Stimulated activated CD4-positive, alpha-beta T cell treated with anti-CD3 and anti-CD28 coated beads, Interleukin-12 subunit alpha, Interleukin-12 subunit beta, amount 100 ng/mL, for 48 hours (primary cell): ENCODE measurements around the gene UGDH.
"Not testable (repeated sequence)": the region's sequence is repeated elsewhere in the genome, so short reads cannot be mapped to it uniquely, and the experiment has no call there.

Experiments used
- DNase-seq, 3 donors: peaks; one replicate each; pipeline ENCODE4 v3.0.0-alpha.2; 2020; ENCODE audit warnings: low read depth in 2 of 3, low spot score in 1 of 3

The UGDH gene

DNA sequence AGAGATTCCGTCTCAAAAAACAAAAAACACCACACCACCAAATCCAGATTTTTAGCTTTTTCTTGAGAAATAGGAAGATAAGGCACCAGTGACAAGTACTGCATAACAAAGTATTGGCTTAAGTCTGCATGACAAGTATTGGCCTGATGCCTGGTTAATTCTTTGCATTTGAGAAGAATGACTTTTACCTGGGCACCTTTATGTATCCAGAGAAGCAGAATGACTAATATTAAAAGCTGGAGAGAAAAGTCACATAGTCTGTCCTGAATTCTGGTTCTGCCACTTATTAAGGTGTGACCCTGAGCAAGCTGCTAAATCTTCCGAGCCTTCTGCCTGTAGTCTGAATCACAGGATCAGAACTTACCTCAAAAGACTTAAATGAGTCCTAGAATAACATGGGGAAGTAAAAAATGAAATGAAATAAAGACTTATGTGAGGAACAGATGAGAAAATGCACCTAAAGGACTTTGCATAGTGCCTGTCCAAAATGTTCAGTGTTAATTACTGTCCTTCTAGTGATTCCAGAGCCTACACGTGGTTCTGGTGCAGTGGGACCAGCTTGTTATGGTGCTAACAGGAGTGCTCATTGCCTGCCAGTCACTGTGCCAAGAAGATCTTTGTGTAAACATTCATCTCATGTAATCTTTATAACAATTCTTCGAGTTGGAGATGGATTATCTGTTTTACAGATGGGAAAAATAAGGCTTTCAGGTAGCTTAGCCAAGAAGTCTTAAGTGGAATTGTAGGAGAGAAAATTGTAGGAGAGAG lies 31.6 kb downstream of the UGDH start:
- no peak for DNase-seq

DNA sequence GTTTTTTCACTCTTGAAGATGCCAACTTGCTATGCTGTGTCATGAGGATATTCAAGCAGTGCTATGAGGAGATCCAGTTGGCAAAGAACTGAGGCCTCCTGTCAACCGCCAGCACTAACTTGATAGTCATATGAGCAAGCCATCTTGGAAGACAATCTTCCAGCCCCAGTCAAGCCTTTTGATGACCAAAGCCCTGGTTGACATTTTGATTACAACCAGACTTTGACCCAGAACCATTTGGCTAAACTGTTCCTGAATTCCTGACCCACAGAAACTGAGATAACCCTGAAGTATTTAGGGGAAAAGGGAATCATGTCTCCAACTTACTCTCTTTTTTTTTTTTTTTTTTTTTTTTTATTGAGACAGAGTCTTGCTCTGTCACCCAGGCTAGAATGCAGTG lies 32.9 kb downstream of the UGDH start:
- no peak for DNase-seq

DNA sequence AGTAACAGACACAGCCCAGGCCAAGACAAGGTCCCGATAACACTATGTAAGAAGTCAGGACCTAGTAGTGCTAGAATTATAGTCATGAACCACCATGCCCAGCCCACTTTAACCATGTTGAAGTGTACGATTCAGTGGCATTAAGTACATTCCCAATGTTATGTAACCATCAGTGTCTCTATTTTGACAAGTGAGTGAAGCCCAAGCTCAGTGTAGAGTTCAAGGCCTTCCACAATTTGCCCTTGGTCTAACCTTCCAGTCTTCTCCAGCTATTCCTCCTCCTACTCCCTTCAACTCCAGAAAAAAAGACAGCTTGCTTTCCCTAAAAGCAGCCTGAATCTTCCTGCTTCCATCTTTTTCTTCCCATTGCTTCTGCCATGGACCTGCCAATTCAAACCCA lies 36.9 kb downstream of the UGDH start:
- DNase-seq = no peak

DNA sequence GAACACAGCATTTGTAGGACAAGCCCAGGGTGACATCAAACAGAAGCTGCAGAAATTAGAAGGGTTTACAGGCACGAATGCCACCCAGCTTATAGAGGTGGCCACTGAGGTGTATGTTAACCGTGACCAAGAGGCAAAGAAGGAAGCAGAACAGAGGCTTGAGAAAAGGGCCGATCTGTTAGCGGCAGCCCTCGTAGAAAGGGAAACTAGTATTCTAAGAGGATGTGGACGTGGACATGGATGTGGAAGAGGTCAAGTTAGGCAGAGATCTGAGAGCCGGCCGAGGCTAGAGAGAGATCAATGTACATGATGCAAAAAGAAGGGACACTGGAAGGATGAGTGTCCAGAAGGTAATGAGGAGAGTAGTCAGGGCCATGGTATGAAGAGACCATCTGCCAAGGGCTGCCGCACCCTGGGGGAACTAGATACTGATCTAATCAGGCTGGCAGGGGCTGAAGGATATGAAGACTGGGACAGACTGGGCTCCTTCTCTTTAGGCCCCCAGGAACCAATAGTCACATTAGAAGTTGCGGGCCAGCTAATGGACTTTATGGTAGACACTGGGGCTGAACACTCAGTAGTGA lies 40.9 kb downstream of the UGDH start:
- DNase-seq = no peak

DNA sequence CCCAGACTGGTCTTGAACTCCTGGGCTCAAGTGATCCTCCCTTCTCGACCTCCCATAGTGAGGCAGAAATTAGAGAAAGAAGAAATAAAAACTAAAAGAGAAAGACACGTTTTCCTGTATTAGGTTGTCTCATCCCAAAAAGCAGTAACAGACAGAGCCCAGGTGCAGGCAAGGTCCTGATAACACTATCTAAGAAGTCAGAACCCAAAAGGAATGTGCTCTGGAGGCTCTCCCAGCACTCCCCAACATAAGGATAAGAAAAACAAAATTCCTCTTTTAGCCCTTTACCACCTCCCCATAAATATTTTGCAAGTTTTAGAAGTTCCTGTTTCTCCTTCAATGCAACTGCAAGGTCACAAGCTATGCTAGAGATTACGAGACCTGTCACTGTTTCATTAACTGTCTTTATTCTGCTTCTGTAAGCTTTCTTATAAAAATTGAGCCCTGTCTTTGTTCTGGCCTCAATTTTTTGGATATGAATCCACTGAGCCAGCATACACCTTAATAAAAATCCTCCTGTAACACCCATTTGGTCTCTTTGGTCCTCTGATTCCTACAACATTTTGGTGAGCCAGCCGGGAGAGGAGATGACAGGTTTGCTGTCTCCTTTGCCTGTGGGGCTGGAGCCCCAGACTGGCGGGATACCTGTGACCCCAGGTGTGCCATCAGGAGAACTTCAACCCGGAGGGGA lies 42.5 kb downstream of the UGDH start:
- DNase-seq = no peak

DNA sequence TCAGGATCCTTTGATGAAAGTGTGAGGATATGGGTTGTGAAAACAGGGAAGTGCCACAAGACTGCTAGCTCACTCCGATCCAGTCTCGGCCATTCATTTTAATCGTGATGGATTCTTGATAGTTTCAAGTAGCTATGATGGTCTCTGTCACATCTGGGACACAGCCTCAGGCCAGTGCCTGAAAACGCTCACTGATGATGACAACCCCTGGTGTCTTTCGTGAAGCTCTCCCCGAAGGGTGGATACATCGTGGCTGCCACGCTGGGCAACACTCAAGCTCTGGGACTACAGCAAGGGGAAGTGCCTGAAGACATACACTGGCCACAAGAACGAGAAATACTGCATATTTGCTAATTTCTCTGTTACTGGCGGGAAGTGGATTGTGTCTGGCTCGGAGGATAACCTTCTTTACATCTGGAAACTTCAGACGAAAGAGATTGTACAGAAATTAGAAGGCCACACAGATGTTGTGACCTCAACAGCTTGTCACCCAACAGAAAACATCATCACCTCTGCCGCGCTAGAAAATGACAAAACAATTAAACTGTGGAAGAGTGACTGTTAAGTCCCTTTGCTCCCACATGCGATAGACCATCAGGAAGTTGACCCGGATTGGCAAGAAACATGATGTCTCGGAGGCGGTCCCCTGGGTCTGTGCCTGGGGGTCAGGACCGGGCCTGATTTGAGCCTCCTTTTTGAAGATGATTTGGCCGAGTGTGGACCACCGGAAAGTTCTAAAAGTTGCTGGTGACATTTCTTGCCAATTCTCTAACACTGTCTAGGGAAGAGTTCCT lies 46.1 kb downstream of the UGDH start:
- no peak for DNase-seq

DNA sequence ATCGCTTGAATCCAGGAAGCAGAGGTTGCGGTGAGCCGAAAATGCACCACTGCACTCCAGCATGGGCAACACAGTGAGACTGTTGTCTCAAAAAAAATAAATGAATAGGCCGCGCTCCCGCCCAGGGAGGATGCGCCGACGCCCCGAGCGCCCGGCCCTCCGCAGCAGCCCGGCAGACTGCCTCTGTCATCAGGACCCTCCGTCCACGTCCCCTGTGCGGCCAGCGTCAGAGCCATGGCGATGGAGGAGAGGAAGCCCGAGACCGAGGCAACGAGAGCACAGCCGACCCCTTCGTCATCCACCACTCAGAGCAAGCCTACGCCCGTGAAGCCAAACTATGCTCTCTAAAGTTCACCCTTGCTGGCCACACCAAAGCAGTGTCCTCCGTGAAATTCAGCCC lies 47.0 kb downstream of the UGDH start:
- DNase-seq = no peak

DNA sequence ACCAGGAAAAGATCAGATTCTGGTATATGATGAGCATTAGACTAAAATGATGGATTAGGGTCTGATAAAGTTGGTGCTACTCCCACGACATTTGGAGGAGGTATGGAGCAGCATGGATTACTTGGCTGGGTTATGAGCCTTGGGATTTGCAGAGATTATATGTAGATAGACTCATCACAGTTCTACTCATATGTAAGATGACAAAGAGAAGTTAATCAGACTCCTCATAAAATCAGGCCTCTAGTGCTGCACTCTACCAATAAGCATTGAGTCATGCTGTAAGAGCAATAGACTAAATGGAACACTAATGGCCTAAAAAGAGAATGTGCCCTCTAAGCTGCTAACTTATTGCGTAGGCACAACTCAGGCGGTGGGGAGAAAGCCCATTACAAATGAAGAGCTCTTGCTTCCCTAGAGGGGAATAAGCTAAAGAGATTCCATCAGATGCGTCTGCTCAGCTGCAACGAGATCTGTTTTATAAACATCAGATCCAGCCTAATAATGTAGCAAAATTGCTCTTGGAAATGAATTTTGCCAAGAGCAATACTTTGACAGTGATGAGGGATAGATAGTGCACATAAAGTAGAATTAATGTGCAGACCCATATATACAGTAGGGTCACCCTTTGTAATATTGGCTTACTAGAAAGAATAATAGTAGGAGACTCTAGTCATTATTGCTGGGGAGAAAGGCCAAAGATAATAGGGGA lies 50.9 kb downstream of the UGDH start:
- DNase-seq = no peak

DNA sequence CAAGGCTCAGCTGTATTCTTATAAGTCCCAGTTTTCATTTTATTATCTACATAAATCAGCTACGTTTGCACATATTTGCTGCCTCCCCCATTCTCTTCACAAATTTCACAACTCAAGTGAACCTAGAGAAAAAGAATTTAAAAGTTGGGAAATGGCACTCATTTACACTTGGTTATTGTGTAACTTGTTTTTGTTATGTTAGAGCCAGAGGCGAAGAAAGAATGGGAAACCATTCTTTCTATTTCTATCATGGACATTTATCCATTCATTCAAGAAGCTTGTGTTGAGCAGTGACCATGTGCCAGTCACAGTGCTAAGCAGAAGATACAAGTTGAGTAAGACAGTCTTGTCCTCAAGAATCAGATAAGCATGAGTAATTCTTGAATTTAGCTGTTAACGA lies 54.8 kb downstream of the UGDH start:
- no peak for DNase-seq

DNA sequence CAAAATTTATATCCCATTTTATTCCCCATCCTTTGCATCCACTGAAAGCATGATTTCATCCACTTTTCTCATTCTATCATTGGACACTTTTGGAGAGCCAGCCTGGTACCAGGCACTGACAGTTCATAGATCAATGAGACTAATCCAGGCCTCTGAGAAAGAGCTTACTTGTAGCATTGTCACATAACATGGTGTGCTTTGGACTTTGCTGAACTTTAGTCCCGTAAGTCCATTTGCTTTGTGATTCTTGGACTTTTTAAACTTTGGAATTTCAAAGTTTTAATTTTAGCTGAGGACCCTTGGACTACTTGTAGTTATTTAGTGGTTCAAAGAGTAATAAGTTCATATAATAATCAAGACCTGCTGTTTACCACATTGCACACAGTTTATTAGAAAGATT lies 56.8 kb downstream of the UGDH start:
- no peak for DNase-seq

DNA sequence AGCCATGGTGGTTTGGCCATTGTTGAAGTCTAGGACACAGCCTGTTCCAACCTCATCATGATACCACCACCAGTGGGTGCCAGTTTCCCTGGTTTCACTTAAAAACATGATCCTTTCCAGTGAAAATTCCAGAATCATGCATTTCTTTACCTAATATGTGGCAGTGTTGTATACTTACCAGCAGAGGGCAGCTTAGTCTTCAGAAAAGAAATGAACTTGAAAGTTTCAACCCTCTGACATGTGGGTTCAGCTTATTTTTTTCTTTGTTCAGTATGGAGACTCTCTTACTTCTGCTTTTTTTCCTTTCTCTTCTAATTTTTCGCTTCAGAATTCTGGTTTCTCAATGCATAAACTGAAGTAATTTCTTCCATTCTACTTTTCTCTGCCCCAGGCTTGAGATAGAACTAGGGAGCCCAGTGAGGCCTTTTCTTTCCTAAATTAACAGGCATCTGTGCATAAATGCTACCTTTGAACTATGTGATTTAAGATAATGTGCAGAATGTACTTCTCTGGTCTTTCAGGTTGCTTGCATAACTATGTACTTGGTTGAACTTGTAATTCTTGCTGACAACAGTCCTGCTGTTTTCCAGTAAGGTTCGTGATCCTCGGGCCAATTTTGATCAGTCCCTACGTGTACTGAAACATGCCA lies 57.7 kb downstream of the UGDH start:
- DNase-seq = no peak

DNA sequence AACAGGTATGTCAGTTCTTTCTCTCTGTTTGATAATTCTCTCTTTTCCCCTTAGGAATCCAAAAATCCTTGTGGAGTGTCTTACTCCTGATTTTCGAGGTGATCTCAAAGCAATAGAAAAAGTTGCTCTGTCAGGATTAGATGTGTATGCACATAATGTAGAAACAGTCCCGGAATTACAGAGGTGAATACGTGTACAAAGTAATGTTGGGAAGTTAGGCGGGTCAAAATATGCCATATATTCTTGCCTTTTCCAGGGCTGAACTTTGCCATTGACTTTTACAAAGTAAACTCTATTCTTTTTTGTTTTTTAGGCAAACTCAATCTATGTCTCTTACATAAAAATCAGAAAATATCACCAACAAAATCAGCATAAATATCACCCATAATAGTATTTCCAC lies 59.8 kb downstream of the UGDH start:
- DNase-seq = no peak

DNA sequence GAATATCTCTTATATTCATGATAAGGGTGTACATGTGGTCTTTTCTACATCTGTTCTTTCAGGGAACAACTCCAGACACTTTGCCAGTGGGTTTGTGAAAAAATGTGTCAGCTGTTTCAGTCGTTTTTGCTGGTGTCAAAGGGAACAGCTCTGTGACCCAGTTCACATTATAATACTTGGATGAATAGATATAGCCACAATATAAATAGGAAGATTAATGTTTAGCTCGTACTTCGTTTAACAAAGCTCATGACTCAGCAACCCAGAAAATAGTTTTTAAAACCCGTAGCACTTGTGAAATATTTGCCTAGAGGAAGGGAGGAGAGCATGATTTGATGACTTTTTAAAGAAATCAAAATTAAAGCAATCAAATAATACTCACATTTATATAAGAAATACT lies 60.5 kb downstream of the UGDH start:
- DNase-seq = no peak

DNA sequence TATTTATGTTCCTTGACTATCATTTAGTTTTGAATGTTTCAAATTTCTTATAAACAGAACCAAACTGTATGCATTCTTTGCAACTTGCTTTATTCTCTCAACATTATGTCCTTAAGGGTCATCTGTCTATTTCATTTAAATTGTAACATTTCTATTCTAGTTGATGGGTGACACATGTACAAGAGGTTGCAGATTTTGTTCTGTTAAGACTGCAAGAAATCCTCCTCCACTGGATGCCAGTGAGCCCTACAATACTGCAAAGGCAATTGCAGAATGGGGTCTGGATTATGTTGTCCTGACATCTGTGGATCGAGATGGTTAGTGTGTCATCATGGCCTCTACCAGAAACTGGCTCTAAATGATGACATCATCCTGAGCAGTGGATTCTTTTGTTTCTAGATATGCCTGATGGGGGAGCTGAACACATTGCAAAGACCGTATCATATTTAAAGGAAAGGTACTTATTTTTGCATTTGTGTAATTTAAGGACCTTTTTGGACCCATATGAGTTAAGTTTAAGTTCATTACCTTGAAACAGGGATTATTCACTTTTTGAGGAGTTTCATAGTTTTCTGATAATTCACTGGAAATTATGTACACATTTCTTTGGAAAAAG lies 62.2 kb downstream of the UGDH start:
- DNase-seq = no peak

DNA sequence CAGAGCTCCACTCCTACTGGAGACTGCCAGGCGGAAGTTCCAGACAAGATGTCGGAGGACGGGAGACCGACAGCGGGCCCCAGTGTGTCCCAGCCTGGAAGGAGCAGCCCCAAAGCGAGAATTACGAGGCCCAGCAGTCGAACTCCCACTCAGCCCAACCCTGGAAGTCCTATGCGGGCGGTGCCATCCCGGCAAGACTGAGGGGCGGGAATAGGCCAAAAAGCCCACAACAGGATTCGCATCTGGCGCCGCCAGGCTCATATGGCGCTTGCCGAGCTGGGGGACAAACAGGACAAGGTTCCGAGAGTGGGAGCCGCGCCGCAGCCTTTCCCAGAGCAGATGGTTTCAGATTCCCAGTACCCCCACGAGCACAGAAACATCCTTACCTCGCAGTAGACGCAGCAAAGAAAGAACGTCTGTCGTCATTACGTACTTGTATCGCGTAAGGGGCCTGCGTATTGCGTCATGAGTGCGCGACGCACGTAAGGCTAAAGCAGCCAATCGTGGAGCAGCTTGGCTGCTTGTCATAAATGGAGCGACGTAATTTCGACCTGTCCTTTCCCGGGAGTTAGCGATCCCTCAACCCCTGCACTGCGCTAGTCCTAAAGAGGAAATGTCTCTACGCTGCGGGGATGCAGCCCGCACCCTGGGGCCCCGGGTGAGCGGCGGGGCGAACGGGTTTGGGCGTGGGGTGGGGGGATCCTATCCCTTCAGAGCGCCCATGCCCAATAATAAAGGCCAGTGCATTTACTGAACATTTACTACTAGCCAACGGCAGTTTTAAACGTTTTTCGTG lies 68.5 kb downstream of the UGDH start, which contains the start of the genes LIAS and RPL9:
Gene LIAS, plus strand, starts transcription at position 552 of the 796 bp plus-strand sequence. Its CDS starts 62 bp downstream, at position 614.
Gene RPL9, minus strand, starts transcription at position 418 of the 796 bp plus-strand sequence. CDS start 483 bp downstream, outside the sequence.
- peak; percentile 87 to 93 (median 92) for DNase-seq

DNA sequence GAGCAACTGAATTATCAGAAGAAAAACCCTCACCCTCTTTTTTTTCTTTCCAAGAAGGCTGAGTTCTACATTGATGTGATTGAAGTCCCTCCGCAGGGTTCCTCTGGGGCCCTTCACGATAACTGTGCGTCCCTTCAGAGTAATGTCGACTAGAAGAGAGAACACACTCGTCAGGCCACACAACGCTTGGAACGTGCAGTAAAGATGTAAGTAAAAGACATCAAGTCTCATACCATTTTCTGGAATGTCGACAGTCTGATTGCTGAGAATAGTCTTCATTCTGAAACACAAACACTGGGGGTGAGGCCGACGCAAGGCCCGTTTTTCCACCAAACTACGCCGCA lies 69.1 kb downstream of the UGDH start:
- DNase-seq = not testable (repeated sequence)

DNA sequence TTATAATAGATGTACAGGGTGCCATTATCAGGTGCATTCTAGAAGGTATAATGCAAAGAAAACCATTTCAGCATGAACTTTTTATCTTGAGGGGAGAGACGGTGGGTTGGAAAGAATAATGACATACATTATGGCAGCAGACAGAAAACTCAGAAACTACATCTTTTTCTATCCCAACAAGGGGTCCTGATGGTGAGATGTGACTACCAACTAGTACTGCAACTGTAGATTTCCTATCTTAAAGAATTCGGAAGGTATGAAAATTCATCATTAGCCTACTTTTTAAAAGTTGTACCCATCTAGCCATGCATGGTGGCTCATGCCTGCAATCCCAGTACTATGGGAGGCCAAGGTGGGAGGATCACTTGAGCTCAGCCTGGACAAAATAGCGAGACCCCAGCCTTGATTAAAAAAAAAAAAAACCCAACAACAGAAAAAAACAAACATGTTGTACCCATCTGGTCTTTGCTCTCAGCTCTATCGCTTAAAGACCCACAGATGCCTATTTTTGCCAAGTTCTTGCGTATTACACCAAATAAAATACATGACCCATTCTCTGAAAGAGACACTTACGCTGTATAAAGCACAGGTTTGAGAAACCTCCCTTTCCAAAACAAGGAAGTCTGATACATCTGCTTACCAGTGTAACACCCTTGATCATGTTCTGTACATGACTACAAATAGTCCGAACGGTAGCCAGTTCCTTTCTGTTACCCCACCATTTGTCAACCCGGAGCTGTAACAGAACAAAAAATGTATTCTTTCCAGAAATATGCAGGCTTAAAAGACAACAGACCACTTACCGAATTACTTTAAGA lies 70.1 kb downstream of the UGDH start:
- no peak for DNase-seq

DNA sequence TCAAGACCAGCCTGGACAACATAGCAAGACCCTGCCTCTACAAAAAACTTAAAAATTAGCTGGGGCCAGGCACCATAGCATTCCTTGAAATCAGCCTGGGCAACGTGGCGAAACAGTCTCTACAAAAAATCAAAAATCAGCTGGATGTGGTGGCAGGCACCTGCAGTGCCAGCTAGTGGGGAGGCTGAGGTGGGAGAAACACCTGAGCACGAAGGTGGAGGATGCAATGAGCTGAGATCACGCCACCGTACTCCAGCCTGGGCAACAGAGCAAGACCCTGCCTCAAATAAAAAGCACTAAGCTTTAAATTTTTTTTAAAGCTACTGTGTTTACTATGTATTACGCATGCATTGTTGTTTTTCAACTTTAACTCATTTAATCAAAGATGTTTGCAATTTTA lies 71.8 kb downstream of the UGDH start:
- DNase-seq = no peak
